Mammary epithelial cell (primary cell): ENCODE data around the gene RAMAC.

Experiments used
- EZH2 ChIP-seq: IDR thresholded peaks from 2 replicates; pipeline ENCODE4 v1.6.1; 2012; ENCODE audit warnings: low read length, inconsistent platforms, borderline replicate concordance
- TF ChIP-seq, protein P1 (sequence below), 2 donors: IDR thresholded peaks in 1 of 2; conservative IDR thresholded peaks in 1 of 2; 2 replicates each; pipeline ENCODE4 v1.5.1; 2011 to 2012; ENCODE audit warnings: inconsistent platforms in 2 of 2, low read length in 2 of 2, mild to moderate bottlenecking in 2 of 2, control low read depth in 1 of 2, low read depth in 1 of 2; ENCODE audit not compliant: insufficient read depth in 1 of 2; ENCODE audit errors: extremely low read depth in 1 of 2

DNA sequence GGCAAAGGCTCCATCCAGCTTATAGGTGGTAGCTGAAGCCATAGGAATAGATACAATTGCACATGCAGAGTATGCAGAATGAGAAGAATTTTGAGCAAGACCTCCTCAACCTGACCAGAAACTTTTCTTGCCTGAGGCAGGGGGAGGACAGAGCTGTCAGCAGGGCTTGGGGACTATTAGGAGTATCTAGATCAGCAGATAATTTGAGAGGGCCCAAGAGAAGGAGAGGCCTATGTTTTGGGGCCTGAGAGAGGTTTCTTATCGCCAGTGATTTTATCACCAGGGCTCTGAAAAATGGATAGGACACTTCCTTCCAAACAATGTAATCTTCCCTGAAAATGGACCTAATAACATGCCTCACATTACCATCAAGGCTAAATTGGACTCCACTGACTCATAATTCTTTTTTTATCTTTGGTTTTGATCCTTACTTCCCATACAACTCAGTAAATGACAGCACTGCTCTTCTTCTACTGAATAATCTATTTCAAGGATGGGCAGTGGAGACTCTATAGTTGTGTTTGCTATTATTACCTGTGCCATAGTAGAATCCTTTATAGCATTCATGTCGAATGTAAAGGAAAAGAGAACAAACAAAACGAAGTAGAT is 15.8 kb upstream of the RAMAC start:
- TF ChIP-seq, protein P1, sequence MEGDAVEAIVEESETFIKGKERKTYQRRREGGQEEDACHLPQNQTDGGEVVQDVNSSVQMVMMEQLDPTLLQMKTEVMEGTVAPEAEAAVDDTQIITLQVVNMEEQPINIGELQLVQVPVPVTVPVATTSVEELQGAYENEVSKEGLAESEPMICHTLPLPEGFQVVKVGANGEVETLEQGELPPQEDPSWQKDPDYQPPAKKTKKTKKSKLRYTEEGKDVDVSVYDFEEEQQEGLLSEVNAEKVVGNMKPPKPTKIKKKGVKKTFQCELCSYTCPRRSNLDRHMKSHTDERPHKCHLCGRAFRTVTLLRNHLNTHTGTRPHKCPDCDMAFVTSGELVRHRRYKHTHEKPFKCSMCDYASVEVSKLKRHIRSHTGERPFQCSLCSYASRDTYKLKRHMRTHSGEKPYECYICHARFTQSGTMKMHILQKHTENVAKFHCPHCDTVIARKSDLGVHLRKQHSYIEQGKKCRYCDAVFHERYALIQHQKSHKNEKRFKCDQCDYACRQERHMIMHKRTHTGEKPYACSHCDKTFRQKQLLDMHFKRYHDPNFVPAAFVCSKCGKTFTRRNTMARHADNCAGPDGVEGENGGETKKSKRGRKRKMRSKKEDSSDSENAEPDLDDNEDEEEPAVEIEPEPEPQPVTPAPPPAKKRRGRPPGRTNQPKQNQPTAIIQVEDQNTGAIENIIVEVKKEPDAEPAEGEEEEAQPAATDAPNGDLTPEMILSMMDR (conservative IDR thresholded peaks at IDR 0.05 in 1 of 2, IDR thresholded peaks at IDR 0.05 in 1 of 2; ENCODE audit: extremely low read depth in 1 of 2, insufficient read depth in 1 of 2, low read depth in 1 of 2, low read length in 2 of 2) = no peak
- TF ChIP-seq EZH2 = no peak
